ENCODE measurements around the gene CFAP299.

- TF ChIP-seq CTCF (IDR thresholded peaks at IDR 0.05), result no peak
- no peak for TF ChIP-seq POLR2A (IDR thresholded peaks at IDR 0.05)
Measured at GRCh38 chr4:80637190-80637589, 301.7 kb downstream of the CFAP299 start.
